ENCODE measurements around the gene PARD3.
"Not testable (repeated sequence)": the region's sequence is repeated elsewhere in the genome, so short reads cannot be mapped to it uniquely, and the experiment has no call there.

GRCh38 chr10:34700752-34701151 lies 114.3 kb downstream of the PARD3 start:
- TF ChIP-seq, protein P1, sequence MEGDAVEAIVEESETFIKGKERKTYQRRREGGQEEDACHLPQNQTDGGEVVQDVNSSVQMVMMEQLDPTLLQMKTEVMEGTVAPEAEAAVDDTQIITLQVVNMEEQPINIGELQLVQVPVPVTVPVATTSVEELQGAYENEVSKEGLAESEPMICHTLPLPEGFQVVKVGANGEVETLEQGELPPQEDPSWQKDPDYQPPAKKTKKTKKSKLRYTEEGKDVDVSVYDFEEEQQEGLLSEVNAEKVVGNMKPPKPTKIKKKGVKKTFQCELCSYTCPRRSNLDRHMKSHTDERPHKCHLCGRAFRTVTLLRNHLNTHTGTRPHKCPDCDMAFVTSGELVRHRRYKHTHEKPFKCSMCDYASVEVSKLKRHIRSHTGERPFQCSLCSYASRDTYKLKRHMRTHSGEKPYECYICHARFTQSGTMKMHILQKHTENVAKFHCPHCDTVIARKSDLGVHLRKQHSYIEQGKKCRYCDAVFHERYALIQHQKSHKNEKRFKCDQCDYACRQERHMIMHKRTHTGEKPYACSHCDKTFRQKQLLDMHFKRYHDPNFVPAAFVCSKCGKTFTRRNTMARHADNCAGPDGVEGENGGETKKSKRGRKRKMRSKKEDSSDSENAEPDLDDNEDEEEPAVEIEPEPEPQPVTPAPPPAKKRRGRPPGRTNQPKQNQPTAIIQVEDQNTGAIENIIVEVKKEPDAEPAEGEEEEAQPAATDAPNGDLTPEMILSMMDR (IDR thresholded peaks at IDR 0.05), result not testable (repeated sequence)
- TF ChIP-seq POLR2AphosphoS5 (IDR thresholded peaks at IDR 0.05); POLR2A (IDR thresholded peaks at IDR 0.05; ENCODE audit: low read depth): not testable (repeated sequence)
